Bronchial epithelial cell (primary cell): ENCODE measurements around the gene ASXL1. TPM values are rescaled to one million over a fixed set of nuclear protein-coding genes. Genes with fewer than 3 reads are reported as not detected.

Source experiments
- DNase-seq: peaks from one replicate; pipeline ENCODE4 v3.0.0-alpha.2; 2010; ENCODE audit warnings: low read depth
- FAIRE-seq: peaks from 2 replicates; lab custom pipeline; 2011; peaks lifted over from hg19 to GRCh38; lab: Jason Lieb, UNC
- H3K27me3 ChIP-seq: 2 replicates; pipeline ENCODE4 v1.5.1; 2011; ENCODE audit warnings: low read length; ENCODE audit not compliant: control insufficient read depth, insufficient read depth
- H3K36me3 ChIP-seq: 2 replicates; pipeline ENCODE4 v1.5.1; 2011; ENCODE audit warnings: low read length; ENCODE audit not compliant: control insufficient read depth, insufficient read depth
- H3K4me3 ChIP-seq: 2 replicates; pipeline ENCODE4 v1.5.1; 2011; ENCODE audit warnings: mild to moderate bottlenecking, low read depth, low read length, control low read depth
- total RNA-seq: library from RNA; depleted of rRNA; stranded (reverse); fragments of >200 nt; gene quantifications from 2 replicates; pipeline ENCODE4 v1.2.1, GENCODE V29; 2014
- TF ChIP-seq, protein P1 (sequence below): IDR thresholded peaks from 2 replicates; pipeline ENCODE4 v1.5.1; 2011; ENCODE audit warnings: mild to moderate bottlenecking, moderate library complexity, low read length, control low read depth, inconsistent platforms; ENCODE audit not compliant: insufficient read depth, severe bottlenecking

Gene ASXL1
- 13.8 and 17.6 TPM in 2 replicates for total RNA-seq

DNA sequence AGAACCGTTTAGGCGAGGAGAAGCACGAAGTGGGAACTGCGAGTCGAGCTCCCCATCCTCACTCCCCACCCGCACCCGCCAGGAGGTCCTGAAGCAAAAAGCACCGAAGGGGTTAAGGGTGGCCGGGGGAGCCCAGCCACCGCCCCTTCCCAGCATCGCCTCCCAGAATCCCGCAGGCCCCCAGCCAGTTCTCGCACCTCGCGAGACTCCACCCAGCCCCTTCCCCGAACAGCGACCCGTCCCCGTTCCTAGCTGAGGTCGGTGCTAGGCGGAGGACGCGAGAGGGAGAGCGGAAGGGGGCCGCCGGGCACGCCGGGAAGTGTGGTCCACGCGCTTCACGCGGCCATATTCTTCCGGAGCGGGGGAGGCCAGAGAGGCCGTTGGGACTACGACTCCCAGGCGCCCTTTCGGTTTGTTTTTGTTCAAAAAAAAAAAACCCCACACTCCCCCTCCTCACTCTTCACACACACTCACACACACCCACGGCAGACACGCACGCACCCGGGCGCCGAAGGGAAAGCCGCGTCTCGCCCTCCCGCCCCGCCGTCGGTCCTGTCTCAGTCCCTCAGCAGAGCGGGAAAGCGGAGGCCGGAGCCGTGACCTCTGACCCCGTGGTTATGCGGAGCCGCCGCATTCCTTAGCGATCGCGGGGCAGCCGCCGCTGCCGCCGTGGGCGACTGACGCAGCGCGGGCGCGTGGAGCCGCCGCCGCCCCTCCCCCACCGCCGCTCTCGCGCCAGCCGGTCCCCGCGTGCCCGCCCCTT lies at the start of gene ASXL1:
TSS of gene ASXL1 (plus strand) at position 463 of the 763 bp plus-strand sequence. CDS start 445 bp downstream, outside the sequence.
- DNase-seq: peak; percentile 74
- Histone ChIP-seq H3K4me3 (peak within 1 kb of the TSS; percentile 72), H3K27me3 (no peaks in the 10 kb centered on the region), H3K36me3 (no peaks in the 10 kb centered on the region)
- no peak for FAIRE-seq
- TF ChIP-seq, protein P1, sequence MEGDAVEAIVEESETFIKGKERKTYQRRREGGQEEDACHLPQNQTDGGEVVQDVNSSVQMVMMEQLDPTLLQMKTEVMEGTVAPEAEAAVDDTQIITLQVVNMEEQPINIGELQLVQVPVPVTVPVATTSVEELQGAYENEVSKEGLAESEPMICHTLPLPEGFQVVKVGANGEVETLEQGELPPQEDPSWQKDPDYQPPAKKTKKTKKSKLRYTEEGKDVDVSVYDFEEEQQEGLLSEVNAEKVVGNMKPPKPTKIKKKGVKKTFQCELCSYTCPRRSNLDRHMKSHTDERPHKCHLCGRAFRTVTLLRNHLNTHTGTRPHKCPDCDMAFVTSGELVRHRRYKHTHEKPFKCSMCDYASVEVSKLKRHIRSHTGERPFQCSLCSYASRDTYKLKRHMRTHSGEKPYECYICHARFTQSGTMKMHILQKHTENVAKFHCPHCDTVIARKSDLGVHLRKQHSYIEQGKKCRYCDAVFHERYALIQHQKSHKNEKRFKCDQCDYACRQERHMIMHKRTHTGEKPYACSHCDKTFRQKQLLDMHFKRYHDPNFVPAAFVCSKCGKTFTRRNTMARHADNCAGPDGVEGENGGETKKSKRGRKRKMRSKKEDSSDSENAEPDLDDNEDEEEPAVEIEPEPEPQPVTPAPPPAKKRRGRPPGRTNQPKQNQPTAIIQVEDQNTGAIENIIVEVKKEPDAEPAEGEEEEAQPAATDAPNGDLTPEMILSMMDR: no peak

DNA sequence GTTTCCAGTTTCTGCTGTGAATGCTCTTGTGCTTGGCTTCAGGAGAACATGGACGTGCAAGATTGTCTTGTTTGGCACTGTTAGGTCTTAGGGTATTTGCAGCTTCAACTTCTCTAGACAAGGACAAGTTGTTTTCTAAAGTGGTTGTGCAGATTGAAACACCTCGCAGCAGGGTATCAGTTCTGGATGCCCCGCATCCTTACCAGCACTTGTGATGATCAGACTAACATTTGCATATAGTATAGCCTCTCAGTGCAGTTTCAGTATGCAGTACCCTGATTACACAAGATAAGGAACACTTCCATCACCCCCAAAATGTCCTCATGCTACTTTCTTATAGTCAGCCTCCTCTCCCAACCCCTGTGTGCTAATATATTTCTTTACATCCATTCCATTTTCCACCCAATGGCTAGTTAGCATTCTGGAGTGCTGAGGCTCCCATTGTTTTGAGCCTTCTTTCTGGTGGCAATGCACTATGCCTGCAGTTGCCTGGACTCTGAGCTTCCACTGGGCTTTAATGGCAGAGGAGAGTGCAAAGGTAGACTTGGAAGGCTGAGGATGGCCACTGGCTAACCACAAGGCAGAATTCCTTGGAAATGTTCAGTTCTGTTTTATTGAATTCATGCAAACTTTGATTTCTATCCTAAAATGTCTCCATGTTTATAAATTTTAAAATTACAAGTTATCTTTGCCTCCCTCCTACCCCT lies 45.3 kb upstream of the ASXL1 start:
- DNase-seq (no peak), FAIRE-seq (no peak)
- Histone ChIP-seq H3K27me3 (no peaks in the 10 kb centered on the region), H3K4me3 (no peak overlapping the region), H3K36me3 (peaks cover 11% of the 10 kb centered on the region)
- TF ChIP-seq, protein P1: no peak

DNA sequence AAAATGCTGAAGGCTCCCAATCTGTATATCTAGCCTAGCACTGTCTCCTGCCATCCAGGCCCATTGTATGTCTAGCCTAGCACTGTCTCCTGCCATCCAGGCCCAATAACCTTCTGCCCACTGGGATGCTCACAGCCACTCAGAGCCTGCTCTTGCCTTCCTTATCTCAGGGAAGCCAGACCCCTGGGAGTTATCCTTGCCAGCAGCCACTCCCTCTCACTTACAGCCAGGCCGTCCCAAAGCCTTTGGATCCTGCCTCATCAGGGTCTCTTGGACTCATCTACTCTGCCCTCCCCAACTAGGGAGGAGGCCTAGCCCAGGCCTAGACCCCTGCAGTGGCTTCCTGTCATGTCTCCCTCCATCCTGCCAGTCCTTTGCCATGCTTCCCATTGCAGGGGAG lies 43.4 kb upstream of the ASXL1 start:
- no peak overlapping the region for H3K4me3 ChIP-seq
- DNase-seq (no peak), FAIRE-seq (no peak)
- H3K36me3 ChIP-seq: peaks cover 11% of the 10 kb centered on the region
- TF ChIP-seq, protein P1: no peak
- H3K27me3 ChIP-seq: no peaks in the 10 kb centered on the region

DNA sequence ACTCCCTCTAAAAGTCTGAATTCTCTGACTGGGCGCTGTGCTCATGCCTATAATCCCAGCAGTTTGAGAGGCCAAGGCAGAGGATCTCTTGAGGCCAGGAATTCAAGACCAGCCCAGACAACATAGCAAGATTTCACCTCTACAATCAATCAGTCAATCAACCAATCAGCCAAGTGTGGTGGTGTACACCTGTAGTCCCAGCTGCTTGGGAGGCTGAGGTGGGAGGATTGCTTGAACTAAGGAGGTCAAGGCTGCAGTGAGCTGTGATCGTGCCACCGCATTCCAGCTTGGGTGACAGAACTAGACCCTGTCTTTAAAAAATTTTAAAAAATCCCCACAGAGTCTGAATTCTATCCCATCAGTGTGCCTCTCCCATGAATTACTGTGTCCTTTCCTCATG lies 42.7 kb upstream of the ASXL1 start:
- FAIRE-seq: no peak
- TF ChIP-seq, protein P1: no peak
- H3K36me3 ChIP-seq: peaks cover 8% of the 10 kb centered on the region

DNA sequence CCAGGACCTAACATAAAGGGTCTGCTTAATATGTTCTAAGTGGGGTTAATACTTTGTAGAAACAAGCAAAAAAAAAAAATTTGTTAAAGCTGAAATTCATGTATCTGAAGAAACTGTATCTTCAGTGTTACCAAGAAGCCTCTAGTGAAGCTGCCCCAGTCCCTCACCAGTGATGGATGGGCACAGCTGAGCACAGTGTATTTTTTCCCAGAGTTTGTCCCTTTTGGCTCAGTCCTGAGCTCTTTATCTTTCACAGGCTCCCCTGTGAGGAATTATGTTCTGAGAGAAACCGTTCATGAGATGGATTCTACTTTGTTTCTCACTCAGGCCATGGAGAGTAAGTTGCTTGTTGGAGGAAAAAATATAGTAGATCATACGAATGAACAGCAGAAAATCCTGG lies 42.2 kb upstream of the ASXL1 start:
- H3K36me3 ChIP-seq: peaks cover 6% of the 10 kb centered on the region
- FAIRE-seq (no peak), DNase-seq (no peak)
- no peaks in the 10 kb centered on the region for H3K27me3 ChIP-seq
- H3K4me3 ChIP-seq: no peak overlapping the region
- TF ChIP-seq, protein P1: no peak

More for the DNA sequence above, 42.7 kb upstream of the ASXL1 start:
- DNase-seq: no peak
- Histone ChIP-seq H3K4me3 (no peak overlapping the region), H3K27me3 (no peaks in the 10 kb centered on the region)
